CD4-positive, alpha-beta T cell (primary cell): ENCODE results near the gene SYT2. TPM values are rescaled to one million over a fixed set of nuclear protein-coding genes. Genes with fewer than 3 reads are reported as not detected.
"Not testable (repeated sequence)": the region's sequence is repeated elsewhere in the genome, so short reads cannot be mapped to it uniquely, and the experiment has no call there.

Source experiments
- ATAC-seq: fragments of 200-7000 bp; cut with Tn5 transposase; one replicate; pipeline ENCODE4 v1.10.0; 2022; ENCODE audit warnings: mild to moderate bottlenecking; ENCODE audit not compliant: poor library complexity
- CTCF ChIA-PET: fragments of 350-600 bp; sonication (Branson Sonifier 250); formaldehyde crosslinking; loops from one replicate; lab custom pipeline; 2021; ENCODE audit warnings: antibody characterized with exemption, inconsistent platforms; lab: Charles Lee
- POLR2A ChIA-PET: fragments of 350-600 bp; sonication (Branson Sonifier 250); formaldehyde crosslinking; loops from one replicate; lab custom pipeline; 2021; ENCODE audit warnings: antibody characterized with exemption, inconsistent platforms; lab: Charles Lee
- DNase-seq, 14 experiments: peaks; one replicate each; pipeline ENCODE4 v3.0.0-alpha.2; 2013 to 2020; ENCODE audit warnings: mixed read lengths in 2 of 14
- H3K27ac ChIP-seq, 2 donors: one replicate each; pipeline versions ENCODE4 v1.5.1 to v1.7.0; 2013; ENCODE audit warnings: low read length in 2 of 2, low read depth in 1 of 2, mild to moderate bottlenecking in 1 of 2
- H3K27me3 ChIP-seq, 2 experiments: 1 replicate in 1 of 2; 2 replicates in 1 of 2; pipeline versions ENCODE4 v1.6.1 to v1.7.0; 2013; ENCODE audit warnings: low read length in 2 of 2, control low read depth in 1 of 2, mild to moderate bottlenecking in 1 of 2, moderate library complexity in 1 of 2; ENCODE audit not compliant: insufficient read depth in 2 of 2, control insufficient read depth in 1 of 2
- H3K36me3 ChIP-seq: one replicate; pipeline ENCODE4 v1.6.1; 2013; ENCODE audit warnings: low read length, control low read depth; ENCODE audit not compliant: insufficient read depth
- H3K4me1 ChIP-seq: one replicate; pipeline ENCODE4 v1.6.1; 2013; ENCODE audit warnings: low read length, control low read depth; ENCODE audit not compliant: insufficient read depth
- H3K4me3 ChIP-seq: one replicate; pipeline ENCODE4 v1.5.1; 2013; ENCODE audit warnings: mild to moderate bottlenecking, low read length, moderate library complexity
- H3K9me3 ChIP-seq, 2 experiments: 1 replicate in 1 of 2; 2 replicates in 1 of 2; pipeline versions ENCODE4 v1.6.1 to v1.7.0; 2013; ENCODE audit warnings: low read length in 2 of 2, mild to moderate bottlenecking in 2 of 2, control low read depth in 1 of 2, moderate library complexity in 1 of 2; ENCODE audit not compliant: control insufficient read depth in 1 of 2, insufficient read depth in 1 of 2
- H3K27ac Mint-ChIP-seq: one replicate; pipeline ENCODE4 v1.8.0; 2020; ENCODE audit warnings: mixed read lengths
- H3K27me3 Mint-ChIP-seq: one replicate; pipeline ENCODE4 v1.8.0; 2021; ENCODE audit warnings: mixed read lengths
- H3K36me3 Mint-ChIP-seq: one replicate; pipeline ENCODE4 v1.8.0; 2021; ENCODE audit warnings: low read depth, mixed read lengths
- H3K4me1 Mint-ChIP-seq: one replicate; pipeline ENCODE4 v1.8.0; 2021; ENCODE audit warnings: low read depth, mixed read lengths
- H3K4me3 Mint-ChIP-seq: one replicate; pipeline ENCODE4 v1.8.0; 2020; ENCODE audit warnings: mild to moderate bottlenecking, mixed read lengths
- H3K9me3 Mint-ChIP-seq: one replicate; pipeline ENCODE4 v1.8.0; 2020; ENCODE audit warnings: mixed read lengths
- intact Hi-C, 2 experiments: fragments of 100-400 bp; cut with DNase I in 1 of 2; cut with micrococcal nuclease in 1 of 2; formaldehyde crosslinking; loops; one replicate each; pipeline versions ENCODE4 v1.15.1 to v1.9.0; 2023 to 2025; cut with DNase I, micrococcal nuclease
- total RNA-seq, 174 experiments: library from RNA in 2 of 174; stranded (reverse) in 2 of 174; gene quantifications; one replicate each; pipeline ENCODE4 v1.2.3 and lab custom pipeline; 2021 to 2026
- TF ChIP-seq, protein P1 (sequence below): fragments of 200-600 bp; IDR thresholded peaks from one replicate; pipeline ENCODE4 v1.8.0; 2022; ENCODE audit warnings: antibody characterized with exemption, mild to moderate bottlenecking

The SYT2 gene
- total RNA-seq, 2 experiments from 2014 or later = not detected

DNA sequence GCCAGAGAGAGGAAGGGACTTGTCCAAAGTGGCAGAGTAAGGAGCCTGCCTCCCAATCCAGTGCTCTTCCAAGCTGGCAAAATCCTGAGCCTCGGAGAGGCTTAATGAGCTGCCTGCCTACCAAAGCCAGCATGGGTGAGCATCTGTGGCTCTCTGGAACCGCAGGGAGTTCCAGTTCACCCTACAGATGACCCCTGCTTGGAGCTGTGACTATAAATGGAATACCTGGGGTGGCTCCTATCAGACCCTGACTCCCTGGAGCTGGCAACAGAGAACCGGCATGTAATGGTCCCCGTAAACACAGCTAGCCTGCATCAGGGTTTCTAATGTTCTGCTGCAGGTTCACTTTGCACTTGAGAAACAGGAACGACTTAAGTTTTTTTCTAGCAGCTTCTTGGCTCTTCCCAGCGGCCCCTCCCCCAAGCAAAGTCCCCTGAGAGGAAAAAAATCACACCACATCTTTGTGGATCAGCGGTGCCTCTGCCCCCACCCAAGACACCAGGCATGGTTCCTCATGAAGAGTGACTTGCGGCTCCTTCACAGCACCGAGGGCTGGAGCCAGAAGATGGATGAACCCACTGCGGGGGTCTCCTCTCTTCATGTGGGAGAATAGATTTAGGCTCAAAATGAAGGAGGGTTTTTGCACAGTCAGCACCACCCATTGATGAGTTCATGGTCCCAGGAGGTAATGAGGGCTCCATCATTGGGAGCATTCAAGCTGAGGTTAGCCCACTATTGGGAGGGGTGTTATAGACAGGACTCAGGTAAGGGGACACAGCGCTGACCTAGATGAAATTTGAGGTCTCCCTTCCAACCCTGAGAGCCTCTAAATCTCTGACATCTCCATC, 79.0 kb downstream of the SYT2 start:
- ATAC-seq (no peak), DNase-seq (no peak)
- no peak overlapping the region for H3K27ac Mint-ChIP-seq
- Histone ChIP-seq H3K27me3 (peaks cover 0 to 3% of the 10 kb centered on the region in 2 experiments), H3K27ac (no peak overlapping the region), H3K4me1 (peaks cover 45% of the 10 kb centered on the region), H3K36me3 (no peaks in the 10 kb centered on the region), H3K4me3 (no peak overlapping the region), H3K9me3 (no peaks in the 10 kb centered on the region)
- no peaks in the 10 kb centered on the region for H3K9me3 Mint-ChIP-seq
- H3K4me1 Mint-ChIP-seq = peaks cover 40% of the 10 kb centered on the region
- intact Hi-C loops = no loop called here
- ChIA-PET POLR2A (no interaction called here), CTCF (no interaction called here)
- TF ChIP-seq, protein P1, sequence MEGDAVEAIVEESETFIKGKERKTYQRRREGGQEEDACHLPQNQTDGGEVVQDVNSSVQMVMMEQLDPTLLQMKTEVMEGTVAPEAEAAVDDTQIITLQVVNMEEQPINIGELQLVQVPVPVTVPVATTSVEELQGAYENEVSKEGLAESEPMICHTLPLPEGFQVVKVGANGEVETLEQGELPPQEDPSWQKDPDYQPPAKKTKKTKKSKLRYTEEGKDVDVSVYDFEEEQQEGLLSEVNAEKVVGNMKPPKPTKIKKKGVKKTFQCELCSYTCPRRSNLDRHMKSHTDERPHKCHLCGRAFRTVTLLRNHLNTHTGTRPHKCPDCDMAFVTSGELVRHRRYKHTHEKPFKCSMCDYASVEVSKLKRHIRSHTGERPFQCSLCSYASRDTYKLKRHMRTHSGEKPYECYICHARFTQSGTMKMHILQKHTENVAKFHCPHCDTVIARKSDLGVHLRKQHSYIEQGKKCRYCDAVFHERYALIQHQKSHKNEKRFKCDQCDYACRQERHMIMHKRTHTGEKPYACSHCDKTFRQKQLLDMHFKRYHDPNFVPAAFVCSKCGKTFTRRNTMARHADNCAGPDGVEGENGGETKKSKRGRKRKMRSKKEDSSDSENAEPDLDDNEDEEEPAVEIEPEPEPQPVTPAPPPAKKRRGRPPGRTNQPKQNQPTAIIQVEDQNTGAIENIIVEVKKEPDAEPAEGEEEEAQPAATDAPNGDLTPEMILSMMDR = no peak
- no peaks in the 10 kb centered on the region for H3K36me3 Mint-ChIP-seq
- H3K27me3 Mint-ChIP-seq = peaks cover 59% of the 10 kb centered on the region
- H3K4me3 Mint-ChIP-seq = no peak overlapping the region

DNA sequence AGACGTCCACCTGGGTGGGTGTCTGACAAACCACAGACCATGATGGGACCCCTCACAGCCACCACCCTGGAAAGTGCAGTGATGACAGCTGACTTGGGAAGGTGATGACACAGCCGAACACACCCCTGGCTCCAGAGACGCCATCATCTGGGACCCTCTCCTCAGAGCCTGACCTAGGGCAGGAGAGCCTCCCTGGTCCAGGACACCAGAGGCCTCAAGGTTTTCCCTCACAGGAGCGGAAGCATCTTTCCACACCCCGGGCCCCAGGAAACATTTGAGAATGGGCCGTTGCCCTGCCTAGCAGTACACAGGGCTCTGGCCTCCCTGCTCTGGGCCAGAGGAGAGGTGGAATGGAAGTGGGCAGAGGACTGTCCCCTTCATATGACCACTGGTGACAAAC, 79.7 kb downstream of the SYT2 start:
- H3K4me3 Mint-ChIP-seq = no peak overlapping the region
- no peaks in the 10 kb centered on the region for H3K9me3 Mint-ChIP-seq
- ATAC-seq (no peak), DNase-seq (no peak)
- Histone ChIP-seq H3K27me3 (peaks cover 3 to 4% of the 10 kb centered on the region in 2 experiments), H3K4me3 (no peak overlapping the region), H3K4me1 (peaks cover 51% of the 10 kb centered on the region), H3K9me3 (no peaks in the 10 kb centered on the region), H3K36me3 (no peaks in the 10 kb centered on the region), H3K27ac (no peak overlapping the region)
- peaks cover 40% of the 10 kb centered on the region for H3K4me1 Mint-ChIP-seq
- TF ChIP-seq, protein P1 = no peak
- H3K27me3 Mint-ChIP-seq = peaks cover 54% of the 10 kb centered on the region
- no peaks in the 10 kb centered on the region for H3K36me3 Mint-ChIP-seq
- CTCF ChIA-PET = no interaction called here
- intact Hi-C loops = no loop called here
- POLR2A ChIA-PET = interaction anchor here (1.1 kb wide), 1 partner anchor 289 kb away, joined by 3 read pairs; the partner anchor contains the start of gene UBE2T
- no peak overlapping the region for H3K27ac Mint-ChIP-seq

DNA sequence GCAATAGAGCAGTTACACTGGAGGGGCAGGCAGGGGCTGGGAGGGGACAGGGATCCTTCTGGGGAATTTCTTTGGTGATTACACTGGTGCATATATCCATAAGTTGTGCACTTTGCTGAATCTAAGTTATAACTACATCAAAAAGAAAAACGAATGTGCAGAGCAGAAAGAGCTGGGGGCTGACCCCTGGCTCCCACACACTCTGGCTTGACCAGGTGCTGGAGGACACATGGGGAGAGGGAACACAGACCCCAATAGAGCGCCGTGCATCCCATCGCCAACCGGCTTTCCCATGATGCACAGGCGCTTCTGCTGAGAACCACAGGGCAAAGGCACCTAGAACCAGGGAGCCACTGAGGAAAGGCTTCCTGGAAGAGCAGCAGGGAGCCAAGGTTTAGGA, 80.2 kb downstream of the SYT2 start:
- H3K27me3 ChIP-seq, intact Hi-C loops, H3K36me3 ChIP-seq, CTCF ChIA-PET, H3K4me3 ChIP-seq, H3K27ac ChIP-seq, H3K9me3 Mint-ChIP-seq, H3K9me3 ChIP-seq, H3K27ac Mint-ChIP-seq, ATAC-seq, H3K36me3 Mint-ChIP-seq, DNase-seq, H3K4me3 Mint-ChIP-seq: not testable (repeated sequence)
- H3K27me3 Mint-ChIP-seq = peaks cover 50% of the 10 kb centered on the region
- peaks cover 40% of the 10 kb centered on the region for H3K4me1 Mint-ChIP-seq
- peaks cover 56% of the 10 kb centered on the region for H3K4me1 ChIP-seq
- POLR2A ChIA-PET = interaction anchor here (0.8 to 1.1 kb wide), 2 partner anchors 14 to 288 kb away, joined by 3 read pairs; partner anchors contain the start of gene UBE2T

DNA sequence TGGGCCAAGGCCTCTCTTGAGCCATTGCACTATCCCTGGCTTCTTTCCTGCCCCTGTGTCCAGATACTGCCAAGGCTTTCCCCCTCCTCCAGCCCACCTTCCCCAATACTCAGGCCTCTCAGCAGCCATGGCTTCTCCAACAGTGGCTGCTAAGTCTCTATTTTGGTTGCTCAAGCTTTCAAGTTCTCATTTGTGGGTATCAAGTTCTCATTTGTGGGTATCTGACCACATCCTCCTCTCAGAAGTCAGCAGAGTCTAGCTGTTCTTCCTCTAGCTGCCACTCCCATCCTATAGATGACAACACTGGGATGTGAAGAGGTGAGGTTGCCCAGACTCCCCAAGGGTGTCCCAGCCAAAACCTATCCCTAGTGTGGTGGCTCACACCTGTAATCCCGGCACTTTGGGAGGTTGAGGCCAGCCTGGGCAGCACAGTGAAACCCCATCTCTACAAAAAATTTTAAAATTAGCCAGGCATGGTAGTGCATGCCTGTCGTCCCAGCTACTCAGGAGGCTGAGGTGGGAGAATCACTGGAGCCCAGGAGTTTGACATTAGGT, 80.9 kb downstream of the SYT2 start:
- ATAC-seq (peak; percentile 91), DNase-seq (peak in 5 of 14 experiments; percentile 19 to 90 (median 72))
- intact Hi-C loops = loop anchor here in 1 of 2 experiments (5.0 kb wide), 1 partner anchor 292 kb away; no protein-coding TSS in a partner anchor
- POLR2A ChIA-PET = interaction anchor here (0.6 to 1.1 kb wide), 3 partner anchors 14 to 287 kb away, joined by 3 read pairs; partner anchors contain the start of gene UBE2T
- H3K36me3 Mint-ChIP-seq, H3K36me3 ChIP-seq, H3K9me3 Mint-ChIP-seq, H3K9me3 ChIP-seq, H3K27ac ChIP-seq, CTCF ChIA-PET, H3K27me3 ChIP-seq: not testable (repeated sequence)
- Histone ChIP-seq H3K4me3 (peak overlapping the region; percentile 10), H3K4me1 (peaks cover 61% of the 10 kb centered on the region)
- Mint-ChIP-seq H3K27ac (peak overlapping the region; percentile 38), H3K27me3 (peaks cover 45% of the 10 kb centered on the region), H3K4me3 (peak overlapping the region; percentile 63), H3K4me1 (peaks cover 40% of the 10 kb centered on the region)
